ENCODE results near the gene FSTL1.

- no peak for TF ChIP-seq POLR2A (IDR thresholded peaks at IDR 0.05; ENCODE audit: low read depth)
- TF ChIP-seq, protein P1, sequence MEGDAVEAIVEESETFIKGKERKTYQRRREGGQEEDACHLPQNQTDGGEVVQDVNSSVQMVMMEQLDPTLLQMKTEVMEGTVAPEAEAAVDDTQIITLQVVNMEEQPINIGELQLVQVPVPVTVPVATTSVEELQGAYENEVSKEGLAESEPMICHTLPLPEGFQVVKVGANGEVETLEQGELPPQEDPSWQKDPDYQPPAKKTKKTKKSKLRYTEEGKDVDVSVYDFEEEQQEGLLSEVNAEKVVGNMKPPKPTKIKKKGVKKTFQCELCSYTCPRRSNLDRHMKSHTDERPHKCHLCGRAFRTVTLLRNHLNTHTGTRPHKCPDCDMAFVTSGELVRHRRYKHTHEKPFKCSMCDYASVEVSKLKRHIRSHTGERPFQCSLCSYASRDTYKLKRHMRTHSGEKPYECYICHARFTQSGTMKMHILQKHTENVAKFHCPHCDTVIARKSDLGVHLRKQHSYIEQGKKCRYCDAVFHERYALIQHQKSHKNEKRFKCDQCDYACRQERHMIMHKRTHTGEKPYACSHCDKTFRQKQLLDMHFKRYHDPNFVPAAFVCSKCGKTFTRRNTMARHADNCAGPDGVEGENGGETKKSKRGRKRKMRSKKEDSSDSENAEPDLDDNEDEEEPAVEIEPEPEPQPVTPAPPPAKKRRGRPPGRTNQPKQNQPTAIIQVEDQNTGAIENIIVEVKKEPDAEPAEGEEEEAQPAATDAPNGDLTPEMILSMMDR (IDR thresholded peaks at IDR 0.05), result no peak
- TF ChIP-seq POLR2AphosphoS5 (IDR thresholded peaks at IDR 0.05), result no peak
- no peak for TF ChIP-seq EP300 (IDR thresholded peaks at IDR 0.05)
These were observed 101.0 kb downstream of the FSTL1 start for GRCh38 chr3:120349855-120350125.
